NOMO-1 treated with DMSO at 0.1 percent for 48 hours (cell line): Measurements from ENCODE around the gene NCBP2L.

Experiments used
- DNase-seq: peaks from one replicate; lab custom pipeline; 2025; ENCODE audit not compliant: unreplicated experiment; lab: John Stamatoyannopoulos, UW

NCBP2L gene

GRCh38 chrX:107752043-107752442 is 25.5 kb upstream of the NCBP2L start:
- no peak for DNase-seq

GRCh38 chrX:107752714-107753113 is 24.8 kb upstream of the NCBP2L start:
- no peak for DNase-seq

GRCh38 chrX:107753187-107753586 is 24.3 kb upstream of the NCBP2L start:
- peak; percentile 86 for DNase-seq

GRCh38 chrX:107755721-107756120 is 21.8 kb upstream of the NCBP2L start:
- DNase-seq = no peak

- no peak for DNase-seq
Measured at GRCh38 chrX:107758231-107758766, 19.2 kb upstream of the NCBP2L start.

GRCh38 chrX:107760304-107761077 is 17.0 kb upstream of the NCBP2L start:
- no peak for DNase-seq

GRCh38 chrX:107763647-107764046 is 13.9 kb upstream of the NCBP2L start:
- DNase-seq = no peak

- DNase-seq = no peak
Measured at GRCh38 chrX:107764845-107765608, 12.5 kb upstream of the NCBP2L start.

GRCh38 chrX:107766470-107767150 is 10.9 kb upstream of the NCBP2L start:
- DNase-seq = no peak

- no peak for DNase-seq
Measured at GRCh38 chrX:107768051-107768450, 9.5 kb upstream of the NCBP2L start.

- DNase-seq = no peak
Measured at GRCh38 chrX:107769581-107770317, 7.8 kb upstream of the NCBP2L start.

GRCh38 chrX:107773206-107773605 is 4.3 kb upstream of the NCBP2L start:
- no peak for DNase-seq

- DNase-seq = no peak
Measured at GRCh38 chrX:107773906-107774435, 3.6 kb upstream of the NCBP2L start.

GRCh38 chrX:107775000-107775733 is 2.4 kb upstream of the NCBP2L start:
- no peak for DNase-seq

- DNase-seq = peak; percentile 43
Measured at GRCh38 chrX:107775734-107776511, 1.6 kb upstream of the NCBP2L start, which contains the start of gene TSC22D3. Gene TSC22D3, minus strand, starts transcription at chrX:107775787. Its CDS starts 368 bp downstream, at chrX:107775419.

GRCh38 chrX:107776649-107777535 is 641 bp upstream of the NCBP2L start:
- peak; percentile 76 for DNase-seq

- DNase-seq = no peak
Measured at GRCh38 chrX:107780525-107780924, 3.0 kb downstream of the NCBP2L start.

GRCh38 chrX:107787827-107788226 is 10.3 kb downstream of the NCBP2L start:
- DNase-seq = no peak
